GM21717 (cell line): ENCODE measurements around the gene SLC9C1.
A peak's percentile ranks its signal among the peaks of the same experiment; 100 is the strongest.

Experiments
- ATAC-seq: cut with Tn5 transposase; IDR thresholded peaks from one replicate; pipeline ENCODE4 v1.9.1; 2021; ENCODE audit warnings: mild to moderate bottlenecking, moderate library complexity; ENCODE audit not compliant: unreplicated experiment

SLC9C1 gene

DNA sequence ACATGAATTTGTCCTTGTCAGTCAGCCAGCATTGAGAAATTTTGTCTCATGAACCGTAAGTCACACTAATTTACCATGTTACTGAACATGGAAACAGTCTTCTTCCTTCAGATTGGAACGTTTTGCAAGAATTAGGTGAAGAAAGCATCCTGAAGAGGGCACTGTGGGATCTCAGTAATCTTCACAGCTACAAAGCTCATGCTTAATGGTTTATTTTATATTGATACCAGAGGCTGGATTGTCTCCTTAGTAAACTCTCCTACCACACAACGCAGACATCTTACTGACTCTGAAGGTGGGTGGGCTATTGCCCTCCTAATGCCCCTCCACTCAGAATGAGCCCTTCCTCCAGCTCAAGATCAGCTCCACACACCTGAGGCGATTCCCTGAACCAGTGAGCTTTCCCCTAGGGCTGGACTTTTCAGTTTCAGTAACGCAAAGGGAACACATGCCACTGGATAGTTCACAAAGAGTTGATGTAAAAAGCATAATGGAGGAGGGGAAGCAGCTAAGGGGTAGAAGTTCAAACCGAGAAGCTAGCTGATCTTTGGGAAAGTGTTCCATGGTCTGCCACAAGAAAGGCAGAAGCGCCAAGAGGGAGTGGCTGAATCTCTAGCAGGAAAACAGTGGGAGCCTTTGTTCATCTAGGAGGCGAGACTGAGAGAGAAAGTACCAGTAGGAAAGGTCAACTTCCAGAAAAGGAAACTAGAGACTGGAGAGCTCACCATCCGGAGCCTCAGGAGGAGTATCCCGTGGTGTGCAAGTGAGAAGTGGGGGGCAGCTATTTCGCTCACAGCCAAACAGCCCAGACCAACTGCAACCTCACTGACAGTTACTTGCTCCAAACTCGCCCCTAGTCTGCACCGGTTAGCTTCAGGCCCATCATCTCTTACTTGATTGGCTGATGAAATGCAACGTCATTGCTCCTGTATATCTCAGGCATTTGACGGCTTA, at the start of gene SLC9C1:
Gene SLC9C1, minus strand, starts transcription at position 849 of the 954 bp plus-strand sequence. CDS start 7,425 bp downstream, outside the sequence.
- ATAC-seq, result no peak

- ATAC-seq, result no peak
Measured at GRCh38 chr3:112341386-112341785, 47.4 kb upstream of the SLC9C1 start.

DNA sequence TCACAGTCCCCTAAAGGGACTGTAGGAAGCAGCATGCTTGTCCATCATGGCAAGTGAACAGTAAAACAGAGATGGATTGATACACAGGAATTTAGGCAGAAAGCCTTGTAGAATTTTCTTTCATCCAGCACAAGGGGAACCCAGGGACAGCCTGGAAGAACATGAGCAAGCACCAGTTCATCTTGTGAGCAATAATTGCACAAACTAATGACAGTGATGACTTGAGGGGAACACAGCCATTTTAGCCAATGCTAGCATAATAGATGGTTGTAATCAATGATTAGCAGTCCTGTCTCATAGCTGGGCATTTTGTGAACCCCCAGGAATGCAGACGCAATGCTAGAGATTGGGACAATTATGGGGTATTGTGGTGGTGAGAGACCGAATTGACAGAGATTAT, 45.6 kb upstream of the SLC9C1 start:
- no peak for ATAC-seq

DNA sequence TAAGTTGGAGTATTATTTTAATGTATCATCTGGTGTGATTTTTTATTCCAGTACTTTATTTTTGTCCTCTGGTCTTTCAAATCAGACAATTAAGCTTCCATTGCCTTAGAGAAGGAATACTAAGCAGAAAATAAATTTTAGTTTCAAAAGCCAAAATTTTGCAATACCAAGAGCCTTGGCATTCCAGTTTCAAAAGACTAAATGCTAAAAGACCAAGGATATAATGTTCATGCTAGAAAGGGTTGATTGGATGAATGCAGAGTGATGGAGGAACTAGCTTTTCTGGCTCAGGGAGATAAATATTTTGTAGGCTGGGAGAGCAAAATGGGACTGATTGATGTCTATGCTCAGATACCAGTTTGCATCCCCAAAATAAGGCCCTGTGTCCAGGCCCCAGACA, 45.1 kb upstream of the SLC9C1 start:
- ATAC-seq, result no peak

DNA sequence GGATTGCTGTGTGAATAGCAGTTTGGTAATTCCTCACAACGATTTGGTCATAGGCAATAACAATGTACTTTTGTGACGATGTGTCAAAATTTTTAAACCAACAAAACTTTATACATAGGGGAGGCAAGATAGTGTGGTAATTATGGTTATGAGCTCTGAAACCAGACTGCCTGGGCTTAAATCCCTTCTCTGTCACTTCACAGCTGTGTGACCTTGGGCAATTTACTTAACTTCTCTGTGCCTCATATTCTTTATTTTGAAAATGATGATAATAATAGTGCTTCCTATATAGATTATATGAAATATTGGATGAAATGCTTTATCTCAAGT, 44.7 kb upstream of the SLC9C1 start:
- ATAC-seq, result no peak

DNA sequence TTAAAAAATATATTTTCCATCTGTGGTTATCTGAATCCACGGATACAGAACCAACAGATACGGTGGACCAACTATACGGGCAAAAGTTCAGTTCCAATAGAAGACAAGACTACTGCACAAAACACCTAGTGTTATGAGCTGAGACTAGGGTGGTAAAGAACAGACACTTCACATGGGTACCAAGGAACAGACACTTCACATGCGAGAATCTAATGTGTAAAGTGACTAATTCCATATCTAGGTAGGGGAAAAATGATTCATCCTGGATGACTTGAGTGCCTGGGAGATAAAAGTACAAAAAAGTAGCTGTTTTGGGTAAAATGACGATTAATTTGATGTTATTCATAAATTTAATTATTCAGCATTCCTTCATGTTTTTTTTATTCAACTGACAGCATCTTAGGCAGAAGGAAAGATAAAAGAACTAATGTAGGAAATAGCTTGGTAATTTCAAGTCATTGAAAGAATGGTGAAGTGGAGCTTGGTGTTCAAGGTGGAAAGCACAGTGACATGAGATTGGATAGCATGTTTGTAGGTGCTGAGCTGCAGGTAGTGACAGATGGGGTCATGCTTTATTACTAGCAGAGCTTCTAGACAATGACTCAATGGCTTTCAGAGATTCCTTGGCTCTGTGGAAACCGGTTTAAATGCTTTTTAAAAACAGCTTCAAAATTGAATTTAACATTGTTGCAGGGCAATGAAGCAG, 44.2 kb upstream of the SLC9C1 start:
- no peak for ATAC-seq

DNA sequence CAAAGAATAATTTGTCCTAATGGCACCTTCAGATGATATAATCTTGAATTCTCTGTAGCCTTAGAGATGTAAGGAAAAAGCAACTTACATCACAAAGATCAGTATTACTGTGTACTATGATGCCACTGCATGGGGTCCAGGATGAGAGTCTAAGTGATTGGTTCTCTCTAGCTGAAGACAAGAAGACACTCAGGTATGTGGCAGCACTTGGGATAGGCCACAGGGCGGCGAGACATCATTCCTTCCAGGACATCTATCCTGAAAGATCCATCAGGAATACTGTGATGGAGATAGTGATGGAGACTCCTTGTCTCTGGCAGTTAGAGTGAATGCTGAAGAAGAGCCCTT, 41.4 kb upstream of the SLC9C1 start:
- ATAC-seq, result no peak

DNA sequence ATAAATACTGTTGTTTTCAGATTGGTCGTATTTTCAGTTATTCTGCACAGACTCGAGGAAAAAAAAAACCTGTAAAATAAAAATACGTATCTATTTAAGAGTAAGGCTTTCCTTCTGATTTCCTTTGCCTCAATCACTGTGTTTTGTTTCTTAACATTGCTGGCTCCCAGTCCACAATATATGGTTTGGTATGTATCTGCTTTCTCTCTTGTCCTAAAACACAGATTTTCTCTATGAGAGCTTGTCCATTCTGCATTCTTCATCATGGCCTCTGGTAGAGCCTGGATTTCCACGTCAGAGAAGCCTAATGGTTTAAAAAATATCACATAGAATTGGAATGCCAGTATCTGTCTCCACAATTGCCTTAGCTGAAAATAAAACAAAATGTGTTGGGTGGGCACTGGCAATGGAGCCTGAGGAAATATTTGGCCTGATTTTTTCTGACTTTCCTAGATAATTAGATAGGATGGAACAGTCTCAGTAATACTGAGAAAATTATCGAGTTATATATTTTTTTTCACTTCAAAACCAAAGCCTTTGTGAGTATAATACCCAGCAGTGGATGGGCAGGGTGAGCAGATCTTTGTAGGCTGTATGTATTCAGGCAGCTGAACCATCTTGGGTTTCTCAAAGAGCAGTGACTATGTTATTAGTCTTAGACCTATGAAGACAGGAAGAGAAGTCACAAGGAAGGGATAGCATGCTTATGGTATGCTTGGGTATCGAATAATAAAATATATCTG, 40.8 kb upstream of the SLC9C1 start:
- no peak for ATAC-seq

DNA sequence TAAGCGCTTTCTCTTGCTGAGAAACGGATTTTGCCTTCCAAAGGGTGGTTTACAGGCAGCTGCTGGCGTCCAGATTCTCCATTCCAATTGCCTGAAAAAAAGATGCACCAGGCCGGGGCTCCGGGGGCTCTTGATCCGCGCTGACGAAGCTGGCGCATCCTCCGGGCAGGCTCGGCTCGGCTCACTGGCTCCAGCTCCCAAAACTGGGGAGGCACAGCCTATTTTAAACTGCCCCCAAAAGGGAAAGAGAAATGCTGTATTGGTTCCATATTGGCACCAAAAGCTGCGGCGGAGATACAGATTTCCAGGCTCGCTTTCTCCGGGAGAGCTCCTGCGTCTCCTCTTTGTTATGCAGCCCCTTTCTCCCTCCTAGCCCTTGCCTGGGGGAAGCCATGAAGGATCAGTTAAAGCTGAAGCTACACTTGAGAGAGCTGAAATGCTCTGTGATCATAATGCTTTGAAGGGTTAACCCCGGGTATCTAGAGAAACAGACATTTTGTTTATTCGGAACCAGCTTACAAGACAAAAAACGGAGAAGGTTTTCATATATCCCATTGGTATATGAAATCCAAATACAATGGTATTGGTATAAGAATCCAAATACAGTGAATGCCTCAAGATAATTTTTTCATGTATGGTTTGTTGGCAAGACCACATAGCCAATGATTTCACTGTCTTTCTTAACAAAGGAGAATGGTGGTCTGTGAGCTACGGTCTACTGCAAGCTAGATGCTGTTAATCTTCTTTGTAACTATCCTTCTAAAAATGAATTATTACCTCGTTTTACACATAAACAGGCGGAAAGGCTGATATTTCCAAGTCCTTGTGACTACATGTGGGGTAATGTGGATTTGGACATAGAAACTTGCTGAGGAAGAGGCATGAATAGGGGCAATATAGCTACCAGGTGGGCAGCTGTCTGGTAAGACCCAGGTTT, 39.6 kb upstream of the SLC9C1 start:
- no peak for ATAC-seq

DNA sequence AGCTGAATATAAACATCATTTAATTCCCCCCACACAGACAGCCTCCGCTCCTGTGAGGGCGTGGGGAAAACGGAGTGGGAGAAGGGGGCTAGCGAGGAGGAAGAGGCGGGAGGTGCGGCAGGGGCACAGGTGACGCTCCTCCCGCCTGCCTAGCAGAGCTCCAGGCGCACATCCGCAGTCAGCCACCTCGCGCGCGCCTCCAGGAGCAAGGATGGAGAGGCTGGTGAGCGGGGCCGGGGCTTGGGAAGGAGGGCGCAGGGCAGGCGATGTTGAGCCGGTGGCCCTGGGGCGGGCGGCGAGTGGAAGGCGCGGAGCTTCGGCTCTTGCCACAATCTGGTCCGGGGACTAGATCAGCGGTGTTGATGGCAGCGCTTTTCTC, 39.0 kb upstream of the SLC9C1 start, which contains the start of gene CD200:
Gene CD200, plus strand, starts transcription at position 155 of the 379 bp plus-strand sequence. Its CDS starts 57 bp downstream, at position 212.
- no peak for ATAC-seq

DNA sequence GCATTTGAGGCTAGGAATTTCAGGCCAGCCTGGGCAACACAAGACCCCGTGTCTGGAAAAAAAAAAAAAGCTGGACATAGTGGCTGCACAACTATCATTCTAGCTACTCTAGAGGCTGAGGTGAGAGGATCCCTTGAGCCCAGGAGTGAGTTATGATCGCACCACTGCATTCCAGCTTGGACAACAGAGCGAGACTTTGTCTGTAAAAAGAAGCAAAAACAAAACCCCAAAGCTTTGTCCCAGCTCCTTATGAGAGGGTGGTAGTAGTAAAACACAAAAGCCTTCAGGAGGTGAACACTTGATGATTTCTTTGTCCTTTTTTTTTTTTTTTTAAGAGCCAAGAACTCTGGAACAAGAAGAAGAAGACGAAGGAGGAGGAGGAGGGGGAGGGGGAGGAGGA, 37.8 kb upstream of the SLC9C1 start:
- ATAC-seq, result no peak

DNA sequence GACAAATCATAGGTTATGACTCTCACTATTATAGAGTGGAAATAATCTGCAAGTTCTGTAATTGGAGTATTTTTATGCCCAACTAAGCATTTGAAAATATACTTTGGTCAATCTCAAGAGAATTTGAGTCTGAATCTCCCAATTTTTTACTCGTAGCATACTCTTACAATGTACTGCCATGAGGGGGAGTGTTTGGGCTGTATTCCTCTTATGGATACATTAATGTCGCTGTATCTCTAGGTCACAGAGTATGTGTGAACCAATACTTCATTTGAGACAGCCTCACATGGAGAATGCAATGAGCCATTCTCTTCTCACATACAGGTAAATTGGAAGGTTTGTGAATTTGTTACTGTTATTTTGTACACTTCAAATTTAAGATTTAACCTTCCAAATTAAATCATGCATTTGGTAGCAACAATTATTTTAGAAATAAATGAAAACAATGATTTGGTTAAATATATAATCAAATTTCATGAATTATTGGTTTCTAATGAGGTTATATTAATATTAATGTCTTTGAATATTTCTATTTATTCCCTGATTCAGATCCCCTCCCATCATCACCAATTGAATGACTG, 33.4 kb upstream of the SLC9C1 start:
- ATAC-seq, result peak; percentile 90

- no peak for ATAC-seq
Measured at GRCh38 chr3:112321867-112322652, 28.0 kb upstream of the SLC9C1 start.

GRCh38 chr3:112320691-112321090, 26.7 kb upstream of the SLC9C1 start:
- ATAC-seq, result no peak

DNA sequence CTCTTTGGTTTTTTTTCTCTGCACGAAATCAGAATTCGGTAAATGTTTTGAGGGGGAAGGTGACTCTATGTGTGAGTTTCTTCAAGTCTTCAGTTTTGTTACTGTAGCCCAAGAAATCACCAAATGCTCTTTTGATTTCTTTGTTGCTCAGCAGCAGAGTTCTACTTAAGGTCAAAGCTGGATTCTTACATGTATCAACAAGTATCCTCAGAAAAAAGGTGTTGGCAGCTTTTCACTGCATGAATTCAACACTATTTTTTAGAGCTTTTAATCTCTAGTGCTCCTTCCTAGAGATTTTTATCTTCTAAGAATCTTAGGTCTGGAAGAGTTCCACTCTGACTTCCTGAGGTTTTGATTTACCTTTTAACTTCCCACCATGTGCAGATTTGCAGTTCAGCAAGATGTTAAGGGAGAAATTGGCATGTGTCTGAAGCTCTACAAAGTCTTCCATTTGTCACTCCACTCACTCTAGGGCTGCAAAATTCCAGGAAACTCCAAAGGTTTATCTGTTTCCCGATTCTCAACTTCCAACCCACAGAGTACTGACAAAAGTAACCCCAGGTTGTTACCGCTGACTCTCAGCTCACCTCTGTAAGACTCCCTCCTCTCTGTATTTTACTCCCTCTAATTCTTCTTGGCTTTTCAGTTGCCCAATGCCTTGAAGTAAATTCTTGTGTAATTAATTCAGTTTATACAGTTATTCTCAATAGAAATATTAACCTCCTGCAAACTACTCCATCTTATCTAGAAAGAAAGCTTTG, 25.7 kb upstream of the SLC9C1 start:
- ATAC-seq, result no peak

GRCh38 chr3:112315791-112316190, 21.8 kb upstream of the SLC9C1 start:
- no peak for ATAC-seq

GRCh38 chr3:112314649-112315048, 20.6 kb upstream of the SLC9C1 start:
- no peak for ATAC-seq

DNA sequence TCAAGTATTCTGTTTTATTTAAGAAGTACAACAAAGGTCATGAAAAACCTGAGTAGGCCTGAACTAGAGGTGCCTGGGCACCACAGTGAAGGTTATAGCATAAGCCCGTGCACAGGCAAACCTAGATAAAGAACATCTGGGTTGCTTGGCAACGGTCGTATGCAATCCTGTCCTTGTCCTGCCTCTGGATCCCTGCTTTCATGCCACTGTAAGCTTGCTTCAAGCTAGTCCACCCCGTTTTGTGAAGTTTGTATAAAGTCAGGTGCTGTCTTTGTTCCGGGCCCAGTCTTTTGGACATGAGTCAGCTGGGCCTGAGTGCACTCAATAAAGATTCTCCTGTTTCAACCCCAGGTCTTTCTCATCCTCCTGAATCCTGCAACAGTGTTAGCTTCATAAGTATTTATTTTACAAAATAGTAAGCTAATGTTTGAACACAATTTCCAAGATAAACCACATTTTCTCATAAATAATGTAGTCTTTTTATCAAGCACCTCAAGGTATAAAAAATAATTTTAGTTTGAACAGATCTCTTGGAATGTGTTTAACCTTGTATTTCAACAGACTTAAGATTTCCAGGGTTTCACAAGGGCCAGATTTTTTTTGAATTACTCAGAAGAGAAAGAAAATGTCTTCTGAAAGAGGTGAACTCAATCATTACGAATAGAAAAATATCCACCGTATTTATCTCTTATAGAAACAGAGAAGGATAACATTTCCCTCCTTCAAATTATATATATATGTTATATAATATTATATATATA, 14.3 kb upstream of the SLC9C1 start:
- ATAC-seq, result no peak
